Activated T-helper 17 cell treated with anti-CD3 and anti-CD28 coated beads, Interleukin-2, amount 50 U/mL, for 72 hours (primary cell): ENCODE data around the gene RAB25. TPM values are rescaled to one million over a fixed set of nuclear protein-coding genes. Genes with fewer than 3 reads are reported as not detected.
"Not testable (repeated sequence)": the region's sequence is repeated elsewhere in the genome, so short reads cannot be mapped to it uniquely, and the experiment has no call there.

ENCODE experiments used
- ATAC-seq: fragments of 150-1000 bp; cut with Tn5 transposase; replicated peaks from 2 replicates; pipeline ENCODE4 v1.10.0; 2021; ENCODE audit warnings: mild to moderate bottlenecking, moderate library complexity
- H3K27ac Mint-ChIP-seq: one replicate; pipeline ENCODE4 v1.8.0; 2022; ENCODE audit warnings: mixed read lengths
- H3K27me3 Mint-ChIP-seq: one replicate; pipeline ENCODE4 v1.8.0; 2022; ENCODE audit warnings: mixed read lengths
- H3K36me3 Mint-ChIP-seq: one replicate; pipeline ENCODE4 v1.8.0; 2022; ENCODE audit warnings: low read depth, mild to moderate bottlenecking, mixed read lengths
- H3K4me1 Mint-ChIP-seq: one replicate; pipeline ENCODE4 v1.8.0; 2022; ENCODE audit warnings: mixed read lengths
- H3K4me3 Mint-ChIP-seq: one replicate; pipeline ENCODE4 v1.8.0; 2022; ENCODE audit warnings: mild to moderate bottlenecking, mixed read lengths
- H3K9me3 Mint-ChIP-seq: one replicate; pipeline ENCODE4 v1.8.0; 2022; ENCODE audit warnings: mixed read lengths
- total RNA-seq, 2 donors: library from RNA; stranded (reverse); gene quantifications; one replicate each; pipeline ENCODE4 v1.2.3, GENCODE V29; 2022

The RAB25 gene
- total RNA-seq, 2 donors from 2014 or later: 0.43 to 1.2 TPM

GRCh38 chr1:156067262-156067661, 6.3 kb downstream of the RAB25 start:
- H3K27ac Mint-ChIP-seq: peak overlapping the region; percentile 2
- H3K4me3 Mint-ChIP-seq: no peak overlapping the region
- no peak for ATAC-seq
- peaks cover 8% of the 10 kb centered on the region for H3K4me1 Mint-ChIP-seq
- H3K9me3 Mint-ChIP-seq: no peaks in the 10 kb centered on the region
- H3K36me3 Mint-ChIP-seq: no peaks in the 10 kb centered on the region
- H3K27me3 Mint-ChIP-seq: no peaks in the 10 kb centered on the region

DNA sequence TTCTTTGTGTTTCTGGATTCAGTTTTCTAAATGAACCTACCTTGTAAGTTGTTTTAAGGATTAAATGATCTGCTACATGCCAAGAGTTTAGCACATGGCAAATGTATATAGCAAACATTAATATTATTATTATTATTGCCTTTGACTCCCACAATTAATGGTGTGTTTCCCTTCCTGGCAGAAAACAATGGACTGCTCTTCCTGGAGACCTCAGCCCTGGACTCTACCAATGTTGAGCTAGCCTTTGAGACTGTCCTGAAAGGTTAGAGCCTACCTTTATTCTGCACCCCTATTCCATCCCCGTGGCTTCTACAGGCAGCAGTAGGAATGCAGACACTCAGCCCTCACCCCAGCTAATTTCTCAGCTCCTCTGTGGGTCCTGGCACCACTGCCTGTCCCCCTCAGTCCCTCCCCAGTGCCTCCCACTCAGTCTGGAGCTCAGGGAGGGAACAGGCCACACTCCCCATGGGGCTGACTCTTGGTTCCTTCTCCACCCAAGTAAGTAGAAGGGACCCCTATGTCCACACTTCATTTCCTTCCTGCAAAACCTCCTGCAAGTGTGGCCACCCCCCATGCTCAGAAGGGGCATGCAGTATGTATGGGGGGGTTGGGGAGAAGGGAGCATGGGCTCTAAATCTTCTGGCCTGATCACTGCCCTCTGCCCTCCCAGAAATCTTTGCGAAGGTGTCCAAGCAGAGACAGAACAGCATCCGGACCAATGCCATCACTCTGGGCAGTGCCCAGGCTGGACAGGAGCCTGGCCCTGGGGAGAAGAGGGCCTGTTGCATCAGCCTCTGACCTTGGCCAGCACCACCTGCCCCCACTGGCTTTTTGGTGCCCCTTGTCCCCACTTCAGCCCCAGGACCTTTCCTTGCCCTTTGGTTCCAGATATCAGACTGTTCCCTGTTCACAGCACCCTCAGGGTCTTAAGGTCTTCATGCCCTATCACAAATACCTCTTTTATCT, 8.8 kb downstream of the RAB25 start:
- no peak overlapping the region for H3K27ac Mint-ChIP-seq
- no peak for ATAC-seq
- H3K27me3 Mint-ChIP-seq: no peaks in the 10 kb centered on the region
- H3K4me3 Mint-ChIP-seq: no peak overlapping the region
- no peaks in the 10 kb centered on the region for H3K9me3 Mint-ChIP-seq
- peaks cover 8% of the 10 kb centered on the region for H3K4me1 Mint-ChIP-seq
- no peaks in the 10 kb centered on the region for H3K36me3 Mint-ChIP-seq

GRCh38 chr1:156070548-156070947, 9.6 kb downstream of the RAB25 start:
- Mint-ChIP-seq H3K27ac (no peak overlapping the region), H3K4me3 (no peak overlapping the region), H3K36me3 (no peaks in the 10 kb centered on the region), H3K9me3 (no peaks in the 10 kb centered on the region), H3K27me3 (no peaks in the 10 kb centered on the region), H3K4me1 (peaks cover under 1% of the 10 kb centered on the region)
- no peak for ATAC-seq

GRCh38 chr1:156071332-156071816, 10.4 kb downstream of the RAB25 start:
- not testable (repeated sequence) for ATAC-seq, H3K27me3 Mint-ChIP-seq, H3K36me3 Mint-ChIP-seq, H3K4me3 Mint-ChIP-seq, H3K4me1 Mint-ChIP-seq, H3K9me3 Mint-ChIP-seq, H3K27ac Mint-ChIP-seq

GRCh38 chr1:156072251-156072650, 11.3 kb downstream of the RAB25 start:
- Mint-ChIP-seq H3K36me3 (no peaks in the 10 kb centered on the region), H3K27me3 (no peaks in the 10 kb centered on the region), H3K9me3 (no peaks in the 10 kb centered on the region), H3K4me1 (no peaks in the 10 kb centered on the region), H3K4me3 (no peak overlapping the region), H3K27ac (no peak overlapping the region)
- ATAC-seq: no peak

- H3K4me3 Mint-ChIP-seq: no peak overlapping the region
- H3K4me1 Mint-ChIP-seq: no peaks in the 10 kb centered on the region
- H3K27ac Mint-ChIP-seq: no peak overlapping the region
- H3K9me3 Mint-ChIP-seq: no peaks in the 10 kb centered on the region
- H3K27me3 Mint-ChIP-seq: no peaks in the 10 kb centered on the region
- no peak for ATAC-seq
- H3K36me3 Mint-ChIP-seq: no peaks in the 10 kb centered on the region
These were observed 12.2 kb downstream of the RAB25 start for GRCh38 chr1:156073110-156073687.

- H3K36me3 Mint-ChIP-seq: no peaks in the 10 kb centered on the region
- no peaks in the 10 kb centered on the region for H3K9me3 Mint-ChIP-seq
- no peak overlapping the region for H3K4me3 Mint-ChIP-seq
- no peak overlapping the region for H3K27ac Mint-ChIP-seq
- no peaks in the 10 kb centered on the region for H3K27me3 Mint-ChIP-seq
- no peaks in the 10 kb centered on the region for H3K4me1 Mint-ChIP-seq
- no peak for ATAC-seq
These were observed 12.8 kb downstream of the RAB25 start for GRCh38 chr1:156073740-156074139.

GRCh38 chr1:156074661-156075060, 13.7 kb downstream of the RAB25 start:
- Mint-ChIP-seq H3K9me3 (no peaks in the 10 kb centered on the region), H3K27me3 (no peaks in the 10 kb centered on the region), H3K4me1 (no peaks in the 10 kb centered on the region), H3K36me3 (no peaks in the 10 kb centered on the region), H3K27ac (no peak overlapping the region), H3K4me3 (no peak overlapping the region)
- no peak for ATAC-seq

GRCh38 chr1:156075162-156075561, 14.2 kb downstream of the RAB25 start:
- Mint-ChIP-seq H3K4me1 (no peaks in the 10 kb centered on the region), H3K9me3 (no peaks in the 10 kb centered on the region), H3K27me3 (no peaks in the 10 kb centered on the region), H3K36me3 (no peaks in the 10 kb centered on the region), H3K4me3 (no peak overlapping the region), H3K27ac (no peak overlapping the region)
- no peak for ATAC-seq

- Mint-ChIP-seq H3K9me3 (no peaks in the 10 kb centered on the region), H3K27me3 (no peaks in the 10 kb centered on the region), H3K36me3 (no peaks in the 10 kb centered on the region), H3K4me1 (no peaks in the 10 kb centered on the region), H3K4me3 (no peak overlapping the region), H3K27ac (no peak overlapping the region)
- no peak for ATAC-seq
These were observed 14.8 kb downstream of the RAB25 start for GRCh38 chr1:156075775-156076204.

GRCh38 chr1:156076609-156077429, 15.9 kb downstream of the RAB25 start:
- Mint-ChIP-seq H3K27me3 (no peaks in the 10 kb centered on the region), H3K36me3 (no peaks in the 10 kb centered on the region), H3K4me1 (no peaks in the 10 kb centered on the region), H3K9me3 (no peaks in the 10 kb centered on the region), H3K4me3 (no peak overlapping the region), H3K27ac (no peak overlapping the region)
- ATAC-seq: peak; percentile 9

DNA sequence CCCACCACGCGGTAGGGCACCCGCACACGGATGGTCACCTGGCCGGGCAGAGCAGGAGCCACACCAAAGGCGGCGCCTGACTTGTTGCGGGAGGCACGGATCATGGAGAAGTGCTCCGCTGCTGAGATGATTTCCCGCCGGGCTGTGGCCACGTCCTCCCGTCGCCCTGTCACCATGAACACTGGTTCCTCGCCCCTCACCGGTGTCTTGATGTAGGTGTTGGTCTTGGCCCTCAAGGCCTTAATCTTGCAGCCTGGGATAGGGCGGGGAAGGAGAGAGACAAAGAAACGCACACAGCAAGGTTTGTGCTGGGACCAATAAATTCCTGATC, 16.4 kb downstream of the RAB25 start:
- Mint-ChIP-seq H3K9me3 (no peaks in the 10 kb centered on the region), H3K27ac (no peak overlapping the region), H3K36me3 (no peaks in the 10 kb centered on the region), H3K4me3 (no peak overlapping the region), H3K27me3 (no peaks in the 10 kb centered on the region), H3K4me1 (no peaks in the 10 kb centered on the region)
- ATAC-seq: no peak

DNA sequence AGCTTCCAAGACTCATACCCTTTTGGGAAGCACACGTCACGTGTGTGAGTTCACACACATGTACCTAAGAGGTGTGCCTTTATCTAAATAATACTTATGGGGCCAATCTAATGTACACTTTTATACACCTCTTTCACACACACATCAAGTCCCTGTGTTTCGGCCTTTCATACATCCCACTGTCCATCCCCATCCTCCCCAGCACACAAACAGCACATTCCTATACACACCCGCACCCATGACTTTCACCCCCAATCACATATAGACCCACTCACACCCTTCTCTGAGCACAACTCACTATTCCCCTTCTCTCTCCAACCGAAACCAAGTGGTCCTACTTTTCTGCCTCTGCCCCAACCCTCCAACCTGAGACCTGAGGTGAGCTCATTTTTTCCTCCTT, 17.8 kb downstream of the RAB25 start:
- Mint-ChIP-seq H3K27ac (no peak overlapping the region), H3K9me3 (no peaks in the 10 kb centered on the region), H3K4me3 (no peak overlapping the region), H3K36me3 (no peaks in the 10 kb centered on the region), H3K27me3 (peaks cover 2% of the 10 kb centered on the region), H3K4me1 (no peaks in the 10 kb centered on the region)
- no peak for ATAC-seq

- H3K4me3 Mint-ChIP-seq: no peak overlapping the region
- no peak overlapping the region for H3K27ac Mint-ChIP-seq
- no peaks in the 10 kb centered on the region for H3K9me3 Mint-ChIP-seq
- no peaks in the 10 kb centered on the region for H3K4me1 Mint-ChIP-seq
- peaks cover 5% of the 10 kb centered on the region for H3K27me3 Mint-ChIP-seq
- ATAC-seq: no peak
- H3K36me3 Mint-ChIP-seq: no peaks in the 10 kb centered on the region
These were observed 18.8 kb downstream of the RAB25 start for GRCh38 chr1:156079762-156080161.
